A549 (cell line): ENCODE results near the gene TSPO2.

ENCODE experiments used
- BHLHE40 ChIP-seq: IDR thresholded peaks from 2 replicates; pipeline ENCODE4 v1.6.1; 2012; ENCODE audit warnings: low read depth, low read length, inconsistent platforms
- CEBPB ChIP-seq, 2 experiments: fragments of >200 bp in 1 of 2; sonication (Bioruptor Twin) in 1 of 2; formaldehyde crosslinking in 1 of 2; IDR thresholded peaks; 2 replicates each; pipeline ENCODE4 v1.6.1; 2012 to 2016
- CTCF ChIP-seq: fragments of >200 bp; sonication (Bioruptor Twin); formaldehyde crosslinking; IDR thresholded peaks from 3 replicates; pipeline ENCODE4 v1.5.1; 2016
- RFX5 ChIP-seq: fragments of 450-650 bp; IDR thresholded peaks from 2 replicates; pipeline ENCODE4 v1.7.1; 2014; ENCODE audit warnings: antibody characterized with exemption, mild to moderate bottlenecking, moderate library complexity
- ZSCAN20 ChIP-seq: fragments of 250-450 bp; sonication (Bioruptor Pico); IDR thresholded peaks from 2 replicates; pipeline ENCODE4 v1.8.0; 2022; ENCODE audit warnings: mild to moderate bottlenecking, moderate library complexity

GRCh38 chr6:41064841-41065240 is 22.6 kb downstream of the TSPO2 start:
- TF ChIP-seq RFX5: no peak
- TF ChIP-seq CTCF: no peak
- TF ChIP-seq BHLHE40: no peak
- TF ChIP-seq ZSCAN20 (CRISPR knock-in tag): no peak
- TF ChIP-seq CEBPB (IDR thresholded peaks at IDR 0.05): no peak
